Thoracic aorta (tissue), 2 donors: ENCODE data around the gene ADGRA1. TPM values are rescaled to one million over a fixed set of nuclear protein-coding genes. Genes with fewer than 3 reads are reported as not detected.
"Not testable (repeated sequence)": the region's sequence is repeated elsewhere in the genome, so short reads cannot be mapped to it uniquely, and the experiment has no call there.

Experiments
- ATAC-seq: fragments of 150-250 bp; one replicate; pipeline ENCODE4 v1.8.0; 2017; ENCODE audit warnings: low read depth; ENCODE audit not compliant: insufficient number of reproducible peaks, low FRiP score
- DNase-seq: peaks from one replicate; pipeline ENCODE4 v3.0.0-alpha.2; 2020; ENCODE audit warnings: low spot score
- H3K27ac ChIP-seq, 2 donors: fragments of 200-600 bp; sonication (generic); 1 replicate in 1 of 2; 2 replicates in 1 of 2; pipeline ENCODE4 v1.5.1; 2016; ENCODE audit warnings: mild to moderate bottlenecking in 2 of 2, moderate library complexity in 2 of 2
- H3K27me3 ChIP-seq: fragments of 200-600 bp; sonication (generic); replicated peaks from 2 replicates; pipeline ENCODE4 v1.6.0; 2016; ENCODE audit warnings: mild to moderate bottlenecking; ENCODE audit not compliant: insufficient read depth
- H3K36me3 ChIP-seq: fragments of 200-600 bp; sonication (generic); one replicate; pipeline ENCODE4 v1.5.1; 2016
- H3K4me1 ChIP-seq, 2 donors: fragments of 200-600 bp; sonication (generic); 1 replicate in 1 of 2; 2 replicates in 1 of 2; pipeline versions ENCODE4 v1.5.1 to v1.6.0; 2016; ENCODE audit warnings: low read depth in 2 of 2, mild to moderate bottlenecking in 1 of 2; ENCODE audit not compliant: control insufficient read depth in 1 of 2
- H3K4me3 ChIP-seq: fragments of 200-600 bp; sonication (generic); 2 replicates; pipeline ENCODE4 v1.5.1; 2016; ENCODE audit warnings: mild to moderate bottlenecking
- H3K9me3 ChIP-seq: fragments of 200-600 bp; sonication (generic); 2 replicates; pipeline ENCODE4 v1.5.1; 2016
- total RNA-seq, 2 donors: library from RNA; depleted of rRNA; stranded (reverse); fragments of >200 nt; gene quantifications; one replicate each; pipeline versions ENCODE4 v1.1.0 to v1.2.3, GENCODE V29; 2016
- TF ChIP-seq, protein P1 (sequence below): fragments of 200-600 bp; sonication (generic); IDR thresholded peaks from one replicate; pipeline ENCODE4 v1.5.1; 2019; ENCODE audit warnings: antibody characterized with exemption

Gene ADGRA1
- total RNA-seq, 2 donors from 2014 or later = not detected

GRCh38 chr10:133143546-133143945, 55.8 kb downstream of the ADGRA1 start:
- Histone ChIP-seq H3K36me3 (no peaks in the 10 kb centered on the region), H3K4me1 (no peaks in the 10 kb centered on the region), H3K9me3 (peaks cover 3% of the 10 kb centered on the region), H3K4me3 (no peak overlapping the region), H3K27ac (no peak overlapping the region), H3K27me3 (no peaks in the 10 kb centered on the region)
- TF ChIP-seq, protein P1, sequence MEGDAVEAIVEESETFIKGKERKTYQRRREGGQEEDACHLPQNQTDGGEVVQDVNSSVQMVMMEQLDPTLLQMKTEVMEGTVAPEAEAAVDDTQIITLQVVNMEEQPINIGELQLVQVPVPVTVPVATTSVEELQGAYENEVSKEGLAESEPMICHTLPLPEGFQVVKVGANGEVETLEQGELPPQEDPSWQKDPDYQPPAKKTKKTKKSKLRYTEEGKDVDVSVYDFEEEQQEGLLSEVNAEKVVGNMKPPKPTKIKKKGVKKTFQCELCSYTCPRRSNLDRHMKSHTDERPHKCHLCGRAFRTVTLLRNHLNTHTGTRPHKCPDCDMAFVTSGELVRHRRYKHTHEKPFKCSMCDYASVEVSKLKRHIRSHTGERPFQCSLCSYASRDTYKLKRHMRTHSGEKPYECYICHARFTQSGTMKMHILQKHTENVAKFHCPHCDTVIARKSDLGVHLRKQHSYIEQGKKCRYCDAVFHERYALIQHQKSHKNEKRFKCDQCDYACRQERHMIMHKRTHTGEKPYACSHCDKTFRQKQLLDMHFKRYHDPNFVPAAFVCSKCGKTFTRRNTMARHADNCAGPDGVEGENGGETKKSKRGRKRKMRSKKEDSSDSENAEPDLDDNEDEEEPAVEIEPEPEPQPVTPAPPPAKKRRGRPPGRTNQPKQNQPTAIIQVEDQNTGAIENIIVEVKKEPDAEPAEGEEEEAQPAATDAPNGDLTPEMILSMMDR = no peak
- no peak for ATAC-seq
- no peak for DNase-seq

DNA sequence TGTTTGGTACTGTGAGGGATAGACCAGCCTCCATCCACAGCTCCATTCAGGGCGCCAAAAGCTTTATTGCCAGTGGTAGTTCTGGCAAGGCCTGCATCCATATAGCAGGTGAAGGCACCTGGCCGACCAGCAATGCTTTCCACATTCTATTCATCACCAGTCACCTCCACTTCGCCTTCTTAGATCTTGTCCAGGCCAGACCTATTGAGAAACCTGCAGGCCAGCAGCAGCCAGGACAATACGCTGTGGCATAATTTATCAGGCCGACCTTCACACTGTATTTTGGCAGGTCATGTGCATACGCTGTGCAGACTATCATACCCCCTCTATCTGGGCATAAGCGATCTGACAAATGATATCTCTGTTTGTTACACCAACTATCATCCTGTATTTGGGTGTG, 57.0 kb downstream of the ADGRA1 start:
- ATAC-seq (no peak), DNase-seq (no peak)
- H3K27me3 ChIP-seq = no peaks in the 10 kb centered on the region
- no peaks in the 10 kb centered on the region for H3K36me3 ChIP-seq
- no peak overlapping the region for H3K4me3 ChIP-seq
- TF ChIP-seq, protein P1 = no peak
- H3K9me3 ChIP-seq = peaks cover 3% of the 10 kb centered on the region
- no peak overlapping the region for H3K27ac ChIP-seq
- no peaks in the 10 kb centered on the region for H3K4me1 ChIP-seq

GRCh38 chr10:133150226-133150625, 62.5 kb downstream of the ADGRA1 start:
- DNase-seq = no peak
- Histone ChIP-seq H3K4me1 (no peaks in the 10 kb centered on the region), H3K36me3 (no peaks in the 10 kb centered on the region), H3K27ac (no peak overlapping the region), H3K9me3 (peaks cover 3% of the 10 kb centered on the region), H3K4me3 (no peak overlapping the region), H3K27me3 (no peaks in the 10 kb centered on the region)
- ATAC-seq = no peak
- TF ChIP-seq, protein P1 = no peak

DNA sequence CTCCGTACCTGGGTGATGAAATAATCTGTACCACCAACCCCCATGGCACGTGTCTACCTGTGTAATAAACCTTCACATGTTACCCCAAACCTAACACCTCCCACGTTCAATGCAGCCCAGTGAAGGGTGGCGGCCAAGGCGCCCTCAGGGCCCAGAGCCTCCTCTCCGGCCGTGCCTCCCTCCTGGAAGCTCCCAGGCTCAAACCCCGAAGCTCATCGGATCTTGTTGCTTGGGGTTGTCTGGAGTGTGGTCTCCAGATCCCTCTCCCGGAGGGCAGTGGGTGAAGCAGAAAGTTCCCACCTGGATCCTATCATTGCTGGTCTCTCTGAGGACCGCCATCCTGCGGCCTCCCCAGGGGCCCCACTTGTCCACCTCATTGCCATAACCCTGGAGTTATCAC, 62.9 kb downstream of the ADGRA1 start:
- H3K4me3 ChIP-seq = no peak overlapping the region
- TF ChIP-seq, protein P1 = no peak
- no peaks in the 10 kb centered on the region for H3K27me3 ChIP-seq
- H3K27ac ChIP-seq = no peak overlapping the region
- H3K36me3 ChIP-seq = no peaks in the 10 kb centered on the region
- H3K9me3 ChIP-seq = peaks cover 3% of the 10 kb centered on the region
- ATAC-seq = no peak
- DNase-seq = no peak
- no peaks in the 10 kb centered on the region for H3K4me1 ChIP-seq

DNA sequence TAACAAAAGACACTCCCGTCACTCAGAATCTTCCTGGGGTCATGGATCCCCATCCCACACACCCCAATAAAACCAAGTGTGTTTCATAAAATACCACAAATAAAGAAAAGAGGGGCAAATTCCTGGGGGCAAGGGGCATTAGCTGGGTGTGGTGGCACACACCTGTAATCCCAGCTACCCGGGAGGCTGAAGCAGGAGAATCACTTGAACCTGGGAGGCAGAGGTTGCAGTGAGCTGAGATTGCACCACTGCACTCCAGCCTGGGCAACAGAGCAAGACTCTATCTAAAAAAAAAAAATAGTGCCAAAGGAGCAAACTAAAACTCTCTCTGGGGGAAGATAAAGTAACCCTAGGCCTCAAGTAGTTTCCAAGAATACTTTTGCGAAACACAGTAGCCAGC, 63.3 kb downstream of the ADGRA1 start:
- not testable (repeated sequence) for H3K4me3 ChIP-seq, H3K9me3 ChIP-seq, H3K27me3 ChIP-seq, DNase-seq, H3K4me1 ChIP-seq, H3K36me3 ChIP-seq, H3K27ac ChIP-seq, ATAC-seq

- Histone ChIP-seq H3K27me3 (no peaks in the 10 kb centered on the region), H3K36me3 (no peaks in the 10 kb centered on the region), H3K4me3 (no peak overlapping the region), H3K4me1 (no peaks in the 10 kb centered on the region), H3K9me3 (peaks cover 3% of the 10 kb centered on the region), H3K27ac (no peak overlapping the region)
- TF ChIP-seq, protein P1 = no peak
- ATAC-seq (no peak), DNase-seq (no peak)
Measured at GRCh38 chr10:133151543-133151972, 63.8 kb downstream of the ADGRA1 start.
